ENCODE data around the gene ELF4.

The ELF4 gene

DNA sequence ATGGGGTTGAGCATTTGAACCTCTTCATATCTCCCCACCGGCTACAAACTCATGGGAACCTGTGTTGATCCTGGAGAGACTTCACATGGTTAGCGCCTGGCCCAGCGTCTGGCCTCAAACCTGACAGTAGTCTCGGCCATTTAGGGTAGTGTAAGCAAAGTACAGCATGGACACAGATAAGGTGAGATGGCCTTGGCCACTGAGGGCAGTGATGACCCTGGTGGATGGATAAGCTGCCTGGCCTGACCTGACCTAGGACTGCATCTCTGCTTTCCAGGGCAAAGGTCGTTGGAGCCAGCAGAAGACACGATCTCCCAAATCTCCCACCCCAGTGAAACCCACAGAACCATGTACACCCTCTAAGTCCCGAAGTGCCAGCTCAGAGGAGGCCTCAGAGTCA lies 76.1 kb downstream of the ELF4 start:
- no peak for FAIRE-seq

DNA sequence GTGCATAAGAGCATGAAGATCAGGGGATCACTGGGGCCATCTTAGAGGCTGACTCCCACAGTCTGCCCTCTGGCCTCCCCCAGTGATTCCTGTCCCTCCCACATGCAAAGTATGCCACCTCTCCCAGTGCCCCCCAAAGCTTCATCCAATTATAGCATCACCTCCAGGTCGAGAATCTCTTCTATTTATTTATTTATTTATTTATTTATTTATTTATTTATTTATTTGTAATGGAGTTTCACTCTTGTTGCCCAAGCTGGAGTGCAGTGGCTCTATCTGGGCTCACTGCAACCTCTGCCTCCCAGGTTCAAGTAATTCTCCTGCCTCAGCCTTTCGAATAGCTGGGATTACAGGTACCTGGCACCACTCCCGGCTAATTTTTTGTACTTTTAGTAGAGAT lies 77.7 kb downstream of the ELF4 start:
- TF ChIP-seq, protein P1, sequence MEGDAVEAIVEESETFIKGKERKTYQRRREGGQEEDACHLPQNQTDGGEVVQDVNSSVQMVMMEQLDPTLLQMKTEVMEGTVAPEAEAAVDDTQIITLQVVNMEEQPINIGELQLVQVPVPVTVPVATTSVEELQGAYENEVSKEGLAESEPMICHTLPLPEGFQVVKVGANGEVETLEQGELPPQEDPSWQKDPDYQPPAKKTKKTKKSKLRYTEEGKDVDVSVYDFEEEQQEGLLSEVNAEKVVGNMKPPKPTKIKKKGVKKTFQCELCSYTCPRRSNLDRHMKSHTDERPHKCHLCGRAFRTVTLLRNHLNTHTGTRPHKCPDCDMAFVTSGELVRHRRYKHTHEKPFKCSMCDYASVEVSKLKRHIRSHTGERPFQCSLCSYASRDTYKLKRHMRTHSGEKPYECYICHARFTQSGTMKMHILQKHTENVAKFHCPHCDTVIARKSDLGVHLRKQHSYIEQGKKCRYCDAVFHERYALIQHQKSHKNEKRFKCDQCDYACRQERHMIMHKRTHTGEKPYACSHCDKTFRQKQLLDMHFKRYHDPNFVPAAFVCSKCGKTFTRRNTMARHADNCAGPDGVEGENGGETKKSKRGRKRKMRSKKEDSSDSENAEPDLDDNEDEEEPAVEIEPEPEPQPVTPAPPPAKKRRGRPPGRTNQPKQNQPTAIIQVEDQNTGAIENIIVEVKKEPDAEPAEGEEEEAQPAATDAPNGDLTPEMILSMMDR (IDR thresholded peaks at IDR 0.05; ENCODE audit: insufficient read depth, missing control alignments), result no peak
- DNase-seq (ENCODE audit: insufficient read length, low spot score) (no peak), FAIRE-seq (no peak)

More for the DNA sequence above, 76.1 kb downstream of the ELF4 start:
- DNase-seq (ENCODE audit: insufficient read length, low spot score), result no peak
- TF ChIP-seq, protein P1 (IDR thresholded peaks at IDR 0.05; ENCODE audit: insufficient read depth, missing control alignments), result no peak

DNA sequence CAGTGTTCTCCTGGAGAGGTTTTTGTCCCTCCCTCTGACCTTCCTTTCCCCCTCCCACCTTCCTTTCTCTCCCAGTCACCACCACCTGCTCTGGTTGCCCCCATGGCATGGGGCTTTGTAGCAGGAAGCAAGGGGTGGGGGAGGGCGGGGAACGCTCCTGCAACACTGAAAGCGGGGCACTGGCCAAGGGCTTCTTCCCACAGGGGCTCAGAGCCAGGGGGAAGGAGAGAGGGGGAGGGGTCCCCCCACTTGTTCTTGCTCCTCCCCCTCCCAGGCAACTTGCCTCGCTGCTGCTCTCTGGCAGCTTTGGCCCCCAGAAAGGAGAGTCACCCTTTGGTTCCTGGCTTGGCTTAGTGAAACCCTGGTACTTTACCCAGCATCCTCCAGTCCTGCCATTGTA lies 79.5 kb downstream of the ELF4 start:
- FAIRE-seq (no peak), DNase-seq (ENCODE audit: insufficient read length, low spot score) (no peak)
- TF ChIP-seq, protein P1 (IDR thresholded peaks at IDR 0.05; ENCODE audit: insufficient read depth, missing control alignments), result no peak

DNA sequence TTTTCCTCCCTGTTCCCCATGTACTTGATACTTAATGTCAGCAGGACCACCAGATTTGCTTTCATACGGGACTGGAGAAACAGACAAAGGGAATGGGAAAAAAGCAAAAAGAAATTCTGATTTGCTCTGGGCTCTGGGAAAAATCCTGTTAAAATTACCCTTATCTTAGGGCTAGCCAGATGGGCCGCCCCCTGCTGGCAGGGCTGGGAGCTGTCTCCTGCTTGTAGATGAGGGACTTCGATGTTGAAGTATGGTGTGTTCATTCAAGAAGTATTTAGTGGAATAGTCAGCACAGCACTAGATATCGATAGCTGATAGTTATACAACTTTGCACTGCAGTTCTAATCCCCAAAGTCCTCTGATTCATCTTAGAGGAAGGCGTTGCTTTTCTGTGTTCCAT lies 82.1 kb downstream of the ELF4 start:
- FAIRE-seq (no peak), DNase-seq (ENCODE audit: insufficient read length, low spot score) (no peak)
- TF ChIP-seq, protein P1 (IDR thresholded peaks at IDR 0.05; ENCODE audit: insufficient read depth, missing control alignments), result peak; percentile 57

DNA sequence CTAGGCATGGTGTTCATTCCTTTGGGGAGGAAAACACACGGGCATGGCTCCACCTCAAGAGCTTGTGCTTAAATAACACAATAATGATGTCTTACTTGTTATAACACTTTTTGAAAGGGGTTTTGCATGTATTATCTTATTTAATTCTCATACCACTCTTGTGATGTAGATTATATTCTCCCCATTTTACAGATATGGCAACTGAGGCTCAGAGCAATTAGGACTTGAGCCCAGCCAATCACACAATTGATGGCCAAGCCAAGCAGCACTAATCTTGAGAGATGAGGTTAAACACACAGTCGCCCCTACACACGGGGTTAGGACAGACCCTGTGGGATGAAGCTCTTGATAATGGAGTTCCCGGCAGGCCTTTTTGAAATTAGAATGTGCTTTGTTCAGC lies 82.7 kb downstream of the ELF4 start:
- TF ChIP-seq, protein P1 (IDR thresholded peaks at IDR 0.05; ENCODE audit: insufficient read depth, missing control alignments), result no peak
- DNase-seq (ENCODE audit: insufficient read length, low spot score) (no peak), FAIRE-seq (no peak)

DNA sequence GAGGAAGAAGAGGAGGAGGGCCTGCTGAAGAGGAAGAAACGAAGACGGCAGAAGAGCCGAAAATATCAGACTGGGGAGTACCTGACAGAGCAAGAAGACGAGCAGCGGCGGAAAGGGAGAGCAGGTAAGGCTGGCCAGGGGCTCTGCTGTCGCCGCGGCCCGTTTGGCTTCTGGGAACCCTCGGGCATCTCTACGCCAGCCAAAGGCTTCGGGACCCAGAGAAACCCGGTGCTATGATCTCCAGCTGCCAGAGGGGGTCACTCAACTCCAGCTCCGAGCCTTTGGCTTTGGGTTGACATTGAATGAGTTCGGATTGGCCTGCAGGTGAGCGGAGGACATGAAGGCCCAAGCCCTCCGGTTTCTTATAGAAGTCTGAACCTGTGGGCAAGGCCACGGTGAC lies 85.0 kb downstream of the ELF4 start:
- DNase-seq (ENCODE audit: insufficient read length, low spot score), result no peak
- TF ChIP-seq, protein P1 (IDR thresholded peaks at IDR 0.05; ENCODE audit: insufficient read depth, missing control alignments), result no peak
- no peak for FAIRE-seq

DNA sequence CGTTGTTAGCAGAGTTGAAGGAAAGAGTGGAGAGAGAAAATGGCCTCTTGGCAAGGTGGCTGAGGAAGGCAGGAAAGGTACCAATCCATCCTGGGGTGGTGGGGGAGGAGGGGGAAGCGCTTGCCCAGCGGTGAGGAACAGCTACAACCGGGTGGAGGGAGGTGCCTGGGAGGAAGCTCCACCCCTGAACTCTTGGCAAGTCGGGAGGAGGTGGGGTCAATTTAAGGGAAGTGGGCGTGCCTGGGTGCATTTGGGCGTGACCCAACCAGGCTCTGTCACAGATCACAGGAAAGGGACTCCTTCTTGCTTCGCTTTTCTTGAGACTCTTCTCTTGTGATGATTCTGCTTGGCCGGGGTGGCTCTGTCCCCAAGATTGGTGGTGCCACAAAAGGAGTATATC lies 86.2 kb downstream of the ELF4 start:
- no peak for FAIRE-seq
- TF ChIP-seq, protein P1 (IDR thresholded peaks at IDR 0.05; ENCODE audit: insufficient read depth, missing control alignments), result no peak
- DNase-seq (ENCODE audit: insufficient read length, low spot score), result no peak
